Hematopoietic multipotent progenitor cell treated with erythropoietin and hydrocortisone succinate and interleukin-3 and kit ligand, for 6 days (in vitro differentiated cells): ENCODE data around the gene ADCY3.
"Not testable (repeated sequence)": the region's sequence is repeated elsewhere in the genome, so short reads cannot be mapped to it uniquely, and the experiment has no call there.

Source experiments
- DNase-seq: peaks from one replicate; pipeline ENCODE4 v3.0.0-alpha.2; 2015

ADCY3 gene

DNA sequence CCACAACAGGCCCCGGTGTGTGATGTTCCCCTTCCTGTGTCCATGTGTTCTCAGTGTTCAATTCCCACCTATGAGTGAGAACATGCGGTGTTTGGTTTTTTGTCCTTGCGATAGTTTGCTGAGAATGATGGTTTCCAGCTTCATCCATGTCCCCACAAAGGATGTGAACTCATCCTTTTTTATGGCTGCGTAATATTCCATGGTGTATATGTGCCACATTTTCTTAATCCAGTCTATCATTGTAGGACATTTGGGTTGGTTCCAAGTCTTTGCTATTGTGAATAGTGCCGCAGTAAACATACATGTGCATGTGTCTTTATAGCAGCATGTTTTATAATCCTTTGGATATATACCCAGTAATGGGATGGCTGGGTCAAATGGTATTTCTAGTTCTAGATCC, 119.5 kb downstream of the ADCY3 start:
- not testable (repeated sequence) for DNase-seq

DNA sequence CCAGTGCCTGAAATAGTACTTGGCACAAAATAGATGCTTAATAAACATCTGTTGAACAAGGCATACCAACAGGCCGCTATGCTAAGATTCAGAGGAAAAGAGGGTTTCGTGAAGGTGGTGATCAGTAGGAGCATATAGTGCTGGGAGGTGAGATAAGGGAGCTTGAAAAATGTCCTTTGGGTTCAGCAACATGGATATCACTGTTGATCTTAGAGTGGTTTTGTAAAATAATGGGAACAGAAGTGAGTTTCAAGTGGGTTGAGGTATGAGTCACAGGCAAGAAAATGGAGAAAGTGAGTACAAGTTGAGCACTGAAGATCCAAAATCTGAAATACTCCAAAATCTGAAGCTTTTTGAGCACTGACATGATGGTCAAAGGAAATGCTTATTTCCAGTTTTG, 122.4 kb downstream of the ADCY3 start:
- peak; percentile 49 for DNase-seq

DNA sequence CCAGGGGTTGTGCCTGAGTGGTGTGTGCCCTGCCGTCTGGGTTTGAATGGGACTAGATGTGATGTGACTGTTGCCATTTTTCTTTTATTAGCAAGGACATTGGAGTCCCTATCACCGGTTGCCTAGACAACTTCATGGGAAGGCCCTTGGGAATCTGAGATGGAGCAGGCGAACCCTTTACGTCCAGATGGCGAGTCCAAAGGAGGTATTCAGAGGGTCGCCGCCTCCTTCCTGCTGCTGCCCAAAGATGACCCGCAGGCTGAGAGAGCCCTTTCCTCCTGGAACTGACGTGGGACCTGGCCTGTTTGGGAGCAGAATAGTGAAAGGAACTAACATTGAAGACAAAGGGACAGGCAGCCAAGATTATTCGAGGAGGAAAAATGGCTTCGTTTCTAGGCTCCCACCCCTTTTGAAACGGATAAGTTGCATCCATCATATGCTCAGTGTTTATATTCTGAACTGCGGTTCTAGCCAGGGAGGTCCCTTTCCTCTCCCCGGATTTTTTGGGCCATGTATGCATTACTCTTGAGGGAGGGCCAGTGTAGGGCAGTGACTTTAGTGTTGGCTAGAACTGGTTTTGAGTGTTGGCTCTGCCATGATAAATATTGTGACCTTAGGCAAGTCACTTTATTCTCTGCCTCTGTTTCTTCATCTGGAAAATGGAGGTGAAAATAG, 126.1 kb downstream of the ADCY3 start:
- DNase-seq = peak; percentile 52

DNA sequence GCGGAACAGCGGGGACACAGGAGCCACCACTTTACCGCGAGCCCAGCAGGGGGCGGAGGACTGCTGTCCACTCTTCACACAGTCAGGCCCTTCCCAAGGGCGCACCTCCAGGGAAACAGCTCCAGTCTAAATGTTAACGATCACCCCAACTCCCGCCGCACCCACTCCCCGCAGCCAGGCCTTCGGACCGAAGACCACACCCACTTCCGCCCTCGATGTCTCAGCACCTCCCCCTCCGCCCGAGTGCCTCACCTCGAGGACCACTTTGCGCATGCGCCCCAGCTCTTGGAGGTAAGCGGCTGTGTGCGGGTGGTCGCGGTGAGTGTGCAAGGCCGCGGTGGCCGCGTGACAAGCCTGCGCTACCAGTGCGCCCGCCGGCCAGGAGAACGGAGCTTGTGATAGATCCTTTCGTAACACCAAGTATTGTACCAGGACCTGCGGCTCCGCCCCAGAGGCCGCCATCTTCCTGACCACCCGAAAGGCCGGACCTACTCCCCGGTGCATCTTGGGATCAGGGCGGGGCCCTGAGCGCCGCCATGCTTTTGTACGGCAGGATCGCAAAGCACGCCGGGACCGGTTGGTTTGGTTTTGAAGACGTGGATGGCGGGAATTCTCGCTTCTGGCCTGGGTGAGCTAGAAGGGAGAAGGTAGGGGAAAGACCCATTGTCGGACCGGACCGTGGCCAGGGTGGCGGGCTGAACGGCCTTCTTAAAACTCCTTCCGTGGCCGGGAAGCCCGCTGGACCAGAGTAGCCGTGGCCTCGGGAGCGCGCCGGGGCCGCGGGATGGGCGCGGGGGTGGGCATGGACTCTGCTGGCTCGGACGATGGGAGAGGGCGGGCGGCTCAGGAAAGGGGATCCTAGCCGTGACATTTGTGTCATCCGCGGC, 126.9 kb downstream of the ADCY3 start, which contains the start of the genes CENPO and PTRHD1:
CENPO (plus strand) TSS at position 552 of the 887 bp plus-strand sequence. CDS start 495 bp downstream, outside the sequence.
PTRHD1 (minus strand) TSS at position 518 of the 887 bp plus-strand sequence; CDS start at position 504, 14 bp downstream.
- peak; percentile 99 for DNase-seq

DNA sequence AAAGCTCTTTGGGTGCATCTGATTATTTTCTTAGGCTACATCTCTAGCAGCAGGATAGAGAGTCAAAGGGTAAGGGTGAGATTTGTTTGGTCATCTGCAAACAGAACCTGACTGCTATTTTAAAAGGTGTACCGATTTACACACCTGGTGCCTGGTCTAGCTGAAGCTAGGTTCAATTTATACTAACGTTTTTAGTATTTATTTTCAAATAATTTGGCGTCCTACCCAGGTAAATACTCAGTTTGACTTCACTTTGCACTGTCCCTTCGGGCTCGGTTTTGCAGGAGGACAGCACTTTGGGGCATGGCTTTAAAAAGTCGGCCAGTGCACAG, 127.5 kb downstream of the ADCY3 start:
- DNase-seq = no peak

DNA sequence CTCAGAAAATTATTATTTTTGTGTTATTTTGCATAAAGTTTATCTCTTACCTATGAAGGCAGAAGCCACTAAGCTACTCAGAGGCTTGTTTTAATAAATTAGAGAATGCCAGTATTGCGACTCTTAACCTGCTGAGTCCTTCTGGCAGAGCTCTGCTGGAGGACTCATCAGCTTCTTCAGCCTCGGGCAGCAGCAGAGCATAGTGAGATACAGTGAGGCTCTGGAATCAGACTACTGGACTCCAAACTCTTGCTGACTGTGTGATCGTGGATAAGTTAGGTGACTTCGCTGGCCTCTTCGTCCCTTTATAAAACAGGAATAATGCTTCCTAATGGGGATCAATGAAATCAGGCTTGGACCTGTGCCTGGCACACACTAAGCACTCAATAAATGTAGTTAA, 128.6 kb downstream of the ADCY3 start:
- no peak for DNase-seq

DNA sequence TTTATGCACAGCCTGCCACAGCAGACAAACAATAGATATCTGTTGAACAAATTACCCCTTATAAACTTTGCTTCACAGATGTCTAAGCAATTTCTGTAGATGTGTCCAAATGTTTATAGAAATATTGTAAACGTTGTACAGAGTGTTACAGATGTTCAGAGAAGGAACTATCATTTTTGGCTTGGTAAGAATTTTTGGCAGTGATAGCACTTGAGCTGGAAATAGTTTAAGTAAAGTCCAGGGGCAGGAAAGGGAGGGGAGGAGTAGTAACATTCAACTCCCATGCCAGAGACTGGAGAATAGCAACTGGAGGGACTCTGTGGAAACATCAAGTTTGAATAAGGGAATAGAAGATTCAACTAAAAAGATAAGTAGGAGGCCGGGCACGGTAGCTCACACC, 131.2 kb downstream of the ADCY3 start:
- no peak for DNase-seq

DNA sequence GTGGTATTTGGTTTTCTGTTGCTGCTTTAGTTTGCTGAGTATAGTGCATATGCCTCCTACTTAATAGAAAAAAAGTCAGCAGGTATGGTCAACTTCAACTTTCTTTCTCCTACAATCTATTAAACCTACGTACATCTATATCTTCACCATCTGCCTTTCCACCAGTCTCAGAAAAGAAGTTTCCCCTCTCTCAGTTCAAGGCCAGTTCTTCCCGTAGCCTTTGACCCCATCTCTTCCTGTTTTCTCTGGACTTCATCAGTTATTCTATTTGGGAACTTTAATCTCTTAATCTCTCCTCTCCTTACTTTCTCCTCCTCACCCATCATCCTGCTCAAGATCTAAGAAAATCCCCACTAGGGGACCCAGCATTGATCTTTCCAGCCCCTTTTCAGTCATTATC, 132.5 kb downstream of the ADCY3 start:
- no peak for DNase-seq

DNA sequence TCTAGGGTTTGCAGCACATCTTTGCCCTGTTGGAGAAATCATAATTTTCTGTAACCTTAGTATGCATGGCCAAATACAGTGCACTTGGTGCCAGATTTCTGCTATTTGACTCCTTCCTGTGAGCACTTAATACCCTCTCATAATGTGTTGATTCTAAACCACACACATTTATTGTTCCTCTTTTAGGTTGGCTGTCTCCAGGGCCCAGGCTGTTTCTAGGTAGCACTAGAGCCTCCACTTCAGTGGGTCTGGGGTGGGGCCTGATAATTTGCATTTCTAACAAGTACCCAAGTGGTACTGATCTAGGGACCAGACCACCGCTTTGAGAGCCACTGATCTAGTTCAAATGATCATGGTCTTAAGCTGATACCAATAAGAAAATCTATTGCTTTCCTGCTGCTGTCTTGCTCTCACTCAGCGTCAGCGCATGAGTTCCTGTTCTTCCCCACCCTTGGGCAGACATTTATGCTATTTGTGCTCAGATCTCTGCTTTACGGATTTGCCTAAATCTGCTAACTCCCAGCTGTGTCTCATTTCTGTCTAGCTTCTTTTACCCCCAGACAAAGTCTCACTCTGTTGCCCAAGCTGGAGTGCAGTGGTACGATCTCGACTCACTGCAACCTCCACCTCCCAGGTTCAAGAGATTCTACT, 134.2 kb downstream of the ADCY3 start:
- DNase-seq = peak; percentile 51

DNA sequence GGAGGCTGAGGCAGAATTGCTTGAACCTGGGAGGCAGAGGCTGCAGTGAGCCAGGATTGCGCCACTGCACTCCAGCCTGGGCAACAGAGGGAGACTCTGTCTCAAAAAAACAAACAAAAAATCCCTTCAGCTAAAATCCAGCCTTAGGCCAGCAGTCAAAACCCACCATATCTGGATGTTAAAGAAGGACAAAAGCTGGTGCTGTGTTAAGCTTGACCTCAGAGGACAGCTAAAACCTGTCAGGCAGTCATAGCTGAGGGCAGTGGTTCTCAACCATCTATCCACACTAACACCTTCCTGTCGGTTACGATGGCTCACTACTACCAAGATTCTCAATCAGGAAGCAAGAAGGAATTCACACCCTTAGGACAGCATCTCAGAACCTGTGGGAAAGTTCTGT, 136.4 kb downstream of the ADCY3 start:
- DNase-seq = no peak

DNA sequence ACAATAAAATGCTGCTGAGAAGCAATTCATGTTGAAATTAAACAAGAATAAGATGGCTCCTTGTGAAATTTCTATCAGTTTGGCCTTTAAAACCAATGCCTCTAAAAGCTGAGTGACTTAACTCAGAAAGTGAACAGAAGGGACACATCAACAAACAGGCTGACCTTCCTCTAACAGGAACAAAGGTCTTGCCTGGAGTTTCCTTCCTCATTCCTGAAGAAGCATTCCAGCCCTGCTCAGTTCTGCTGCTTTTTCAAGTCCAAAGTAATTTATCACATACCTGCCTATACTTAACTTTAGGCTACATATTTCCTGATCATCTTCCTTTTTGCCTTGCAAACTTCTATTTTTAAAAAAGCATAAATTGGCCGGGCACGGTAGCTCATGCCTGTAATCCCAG, 140.9 kb downstream of the ADCY3 start:
- DNase-seq = no peak

DNA sequence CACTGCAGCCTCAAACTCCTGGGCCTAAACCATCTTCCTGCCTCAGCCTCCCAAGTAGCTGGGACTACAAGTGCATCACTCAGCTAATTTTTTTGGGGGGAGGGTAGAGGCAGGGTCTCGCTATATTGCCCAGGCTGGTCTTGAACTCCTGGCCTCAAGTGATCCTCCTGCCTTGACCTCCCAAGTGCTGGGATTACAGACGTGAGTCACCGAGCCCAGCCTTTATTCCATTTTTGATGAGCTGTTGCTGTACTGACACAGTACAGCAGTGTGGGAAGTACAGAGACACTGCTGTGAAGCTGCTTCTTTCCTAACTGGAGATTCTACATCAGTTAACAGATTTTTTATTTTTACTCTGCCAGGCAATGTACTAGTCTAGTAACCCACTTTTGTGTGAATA, 145.7 kb downstream of the ADCY3 start:
- no peak for DNase-seq

DNA sequence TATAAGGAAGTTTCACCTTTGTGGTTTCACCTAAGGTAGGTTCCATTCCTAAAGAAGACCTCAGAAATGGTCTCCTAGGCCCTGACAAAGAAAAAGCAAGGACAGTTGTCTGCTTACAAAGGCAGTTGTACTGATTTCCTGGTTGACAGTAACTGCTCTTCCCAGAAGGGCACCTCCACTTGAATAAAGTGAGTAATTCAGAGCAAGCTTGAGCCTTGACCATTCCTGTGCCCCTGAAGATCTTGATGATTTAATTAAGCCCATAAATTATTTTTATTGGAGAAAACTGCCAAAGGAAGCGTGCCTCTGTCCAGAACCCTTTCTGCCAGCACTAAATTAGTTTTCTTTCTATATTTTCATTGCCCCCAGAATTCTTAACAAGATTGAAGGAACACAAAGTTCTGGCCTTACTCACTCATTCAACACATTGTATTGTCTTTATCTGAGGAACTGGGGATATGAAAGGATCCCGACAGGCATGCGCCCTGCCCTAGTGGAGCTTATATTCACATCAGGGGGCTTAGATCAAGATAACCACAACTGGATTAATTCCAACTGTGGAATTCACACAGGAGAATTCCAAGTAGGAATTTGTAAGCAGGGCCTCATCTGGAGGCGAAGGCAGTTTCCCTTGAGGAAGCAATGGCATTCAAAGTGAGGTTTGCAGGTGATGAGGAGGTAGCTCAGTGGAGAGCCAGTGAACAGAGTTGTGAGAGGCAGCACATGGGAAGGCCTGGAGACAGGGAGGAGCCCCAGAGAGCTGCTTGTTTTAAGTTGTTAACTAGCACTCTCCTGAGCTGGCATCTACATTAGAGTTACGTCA, 148.1 kb downstream of the ADCY3 start:
- no peak for DNase-seq

DNA sequence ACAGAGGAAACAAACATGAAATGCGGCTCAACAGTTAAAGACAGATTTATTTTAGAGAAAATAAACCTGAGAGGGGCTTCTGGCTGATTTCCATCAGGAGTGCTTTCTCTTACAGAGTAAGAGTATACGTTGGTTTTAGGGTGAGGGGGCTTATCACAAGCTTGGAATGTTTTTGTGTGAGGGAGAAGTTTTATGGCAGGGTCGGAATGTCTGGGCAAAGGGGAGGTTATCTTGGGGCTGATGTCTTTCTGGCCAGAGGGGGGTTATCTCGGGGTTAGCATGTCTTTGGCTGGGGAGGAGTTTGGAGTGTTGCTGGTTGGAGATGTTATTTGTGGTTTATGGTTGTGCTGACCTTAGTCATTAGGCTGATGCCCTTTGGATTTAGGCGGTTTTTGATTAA, 149.0 kb downstream of the ADCY3 start:
- DNase-seq = no peak
